Loucy (cell line): ENCODE measurements around the gene CUBN.
A peak's percentile ranks its signal among the peaks of the same experiment; 100 is the strongest.

Experiments used
- H2AFZ ChIP-seq: fragments of 200-600 bp; sonication (generic); 2 replicates; pipeline ENCODE4 v1.6.0; 2016; ENCODE audit warnings: antibody characterized with exemption, mild to moderate bottlenecking, low read length, moderate library complexity
- H3F3A ChIP-seq: fragments of 200-600 bp; 2 replicates; pipeline ENCODE4 v1.6.0; 2016; ENCODE audit warnings: antibody characterized with exemption, low read depth, mild to moderate bottlenecking
- H3K27me3 ChIP-seq: fragments of 200-600 bp; sonication (generic); 2 replicates; pipeline ENCODE4 v1.6.1; 2014; ENCODE audit warnings: low read length, mild to moderate bottlenecking; ENCODE audit not compliant: insufficient read depth, poor library complexity, severe bottlenecking
- H3K36me3 ChIP-seq: fragments of 200-600 bp; sonication (generic); 2 replicates; pipeline ENCODE4 v1.6.1; 2016; ENCODE audit warnings: low read length; ENCODE audit not compliant: insufficient read depth
- H3K4me1 ChIP-seq: fragments of 200-600 bp; sonication (generic); 2 replicates; pipeline ENCODE4 v1.5.1; 2014; ENCODE audit warnings: low read length, mild to moderate bottlenecking; ENCODE audit not compliant: insufficient read depth, poor library complexity, severe bottlenecking
- H3K4me2 ChIP-seq: fragments of 200-600 bp; sonication (generic); 2 replicates; pipeline ENCODE4 v1.6.0; 2014; ENCODE audit warnings: antibody characterized with exemption, low read length, low read depth, mild to moderate bottlenecking; ENCODE audit not compliant: poor library complexity, severe bottlenecking
- H3K4me3 ChIP-seq: fragments of 200-600 bp; sonication (generic); 2 replicates; pipeline ENCODE4 v1.5.1; 2014; ENCODE audit warnings: low read length, mild to moderate bottlenecking, mixed read lengths; ENCODE audit not compliant: poor library complexity, severe bottlenecking
- H3K79me2 ChIP-seq: fragments of 200-600 bp; sonication (generic); 2 replicates; pipeline ENCODE4 v1.6.1; 2014; ENCODE audit warnings: low read length; ENCODE audit not compliant: insufficient read depth
- H3K9ac ChIP-seq: fragments of 200-600 bp; sonication (generic); 2 replicates; pipeline ENCODE4 v1.6.0; 2014; ENCODE audit warnings: mild to moderate bottlenecking, low read depth, low read length, moderate library complexity; ENCODE audit not compliant: poor library complexity, severe bottlenecking
- H3K9me2 ChIP-seq: fragments of 200-600 bp; sonication (generic); replicated peaks from 2 replicates; pipeline ENCODE4 v1.6.1; 2016; ENCODE audit warnings: low read depth, low read length, mixed read lengths
- H3K9me3 ChIP-seq: fragments of 200-600 bp; sonication (generic); 2 replicates; pipeline ENCODE4 v1.6.1; 2014; ENCODE audit warnings: mild to moderate bottlenecking, antibody characterized with exemption, low read length, low read depth; ENCODE audit not compliant: insufficient read depth
- H4K20me1 ChIP-seq: fragments of 200-600 bp; sonication (generic); 2 replicates; pipeline ENCODE4 v1.6.0; 2014; ENCODE audit warnings: antibody characterized with exemption, low read length, mild to moderate bottlenecking; ENCODE audit not compliant: insufficient read depth, poor library complexity, severe bottlenecking
- EZH2phosphoT487 ChIP-seq: fragments of 200-600 bp; IDR thresholded peaks from 2 replicates; pipeline ENCODE4 v1.6.1; 2018; ENCODE audit warnings: antibody characterized with exemption, mild to moderate bottlenecking, moderate library complexity, borderline replicate concordance
- TF ChIP-seq, protein P1 (sequence below): fragments of 200-600 bp; sonication (generic); conservative IDR thresholded peaks from 2 replicates; pipeline ENCODE4 v1.5.1; 2014; ENCODE audit warnings: mild to moderate bottlenecking, antibody characterized with exemption, low read length

The CUBN gene

DNA sequence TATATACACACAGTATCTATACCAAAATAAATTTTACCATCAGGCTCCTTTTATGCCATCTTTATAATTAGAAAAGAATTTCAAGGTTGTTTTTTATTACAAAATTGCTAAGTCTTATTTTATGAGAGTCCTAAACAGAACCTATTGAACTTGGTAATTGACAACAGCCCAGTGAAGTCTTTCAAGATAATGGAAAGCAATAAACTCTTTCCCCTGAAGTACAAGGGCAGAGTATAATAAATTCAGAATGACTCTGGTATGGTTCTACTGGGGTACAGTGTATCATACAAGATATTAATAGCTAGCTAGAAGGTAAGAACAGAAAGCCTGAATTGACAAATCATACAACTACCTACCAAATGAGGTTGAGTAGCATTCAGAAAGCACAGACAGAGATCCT lies 26.2 kb upstream of the CUBN start:
- Histone ChIP-seq H3K27me3 (no peaks in the 10 kb centered on the region), H3K36me3 (no peaks in the 10 kb centered on the region), H3K79me2 (no peaks in the 10 kb centered on the region), H4K20me1 (no peaks in the 10 kb centered on the region), H3K4me3 (peak overlapping the region; percentile 13), H3K9me3 (no peaks in the 10 kb centered on the region), H3F3A (peaks cover 3% of the 10 kb centered on the region; the same call in 1 of the 2 replicates), H2AFZ (no peak overlapping the region), H3K4me1 (peaks cover 29% of the 10 kb centered on the region), H3K9me2 (no peaks in the 10 kb centered on the region), H3K9ac (peak overlapping the region; percentile 20), H3K4me2 (peak overlapping the region; percentile 57)
- TF ChIP-seq EZH2phosphoT487, result no peak
- TF ChIP-seq, protein P1, sequence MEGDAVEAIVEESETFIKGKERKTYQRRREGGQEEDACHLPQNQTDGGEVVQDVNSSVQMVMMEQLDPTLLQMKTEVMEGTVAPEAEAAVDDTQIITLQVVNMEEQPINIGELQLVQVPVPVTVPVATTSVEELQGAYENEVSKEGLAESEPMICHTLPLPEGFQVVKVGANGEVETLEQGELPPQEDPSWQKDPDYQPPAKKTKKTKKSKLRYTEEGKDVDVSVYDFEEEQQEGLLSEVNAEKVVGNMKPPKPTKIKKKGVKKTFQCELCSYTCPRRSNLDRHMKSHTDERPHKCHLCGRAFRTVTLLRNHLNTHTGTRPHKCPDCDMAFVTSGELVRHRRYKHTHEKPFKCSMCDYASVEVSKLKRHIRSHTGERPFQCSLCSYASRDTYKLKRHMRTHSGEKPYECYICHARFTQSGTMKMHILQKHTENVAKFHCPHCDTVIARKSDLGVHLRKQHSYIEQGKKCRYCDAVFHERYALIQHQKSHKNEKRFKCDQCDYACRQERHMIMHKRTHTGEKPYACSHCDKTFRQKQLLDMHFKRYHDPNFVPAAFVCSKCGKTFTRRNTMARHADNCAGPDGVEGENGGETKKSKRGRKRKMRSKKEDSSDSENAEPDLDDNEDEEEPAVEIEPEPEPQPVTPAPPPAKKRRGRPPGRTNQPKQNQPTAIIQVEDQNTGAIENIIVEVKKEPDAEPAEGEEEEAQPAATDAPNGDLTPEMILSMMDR, result no peak

DNA sequence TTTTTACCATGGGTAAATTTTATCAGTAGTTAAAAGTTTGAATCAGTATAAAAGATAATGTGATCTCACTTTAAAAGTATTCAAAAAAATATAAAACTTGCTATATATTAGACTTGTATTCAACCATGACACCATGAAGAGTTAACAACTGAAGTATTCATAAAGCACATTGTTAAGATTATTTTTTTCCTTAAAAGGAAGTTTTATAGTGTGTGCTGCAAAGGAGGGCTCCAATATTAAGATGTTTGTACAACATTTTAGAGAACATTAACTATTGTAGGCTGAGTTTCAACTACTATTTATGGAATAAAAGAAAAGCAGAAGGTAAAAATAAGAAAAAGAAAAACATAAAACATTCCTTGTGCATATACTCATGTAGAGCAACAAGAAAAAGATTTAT lies 24.5 kb upstream of the CUBN start:
- Histone ChIP-seq H3K9ac (no peak overlapping the region), H3K9me2 (no peaks in the 10 kb centered on the region), H3K4me2 (no peak overlapping the region), H3K4me1 (peaks cover 29% of the 10 kb centered on the region), H2AFZ (no peak overlapping the region), H4K20me1 (no peaks in the 10 kb centered on the region), H3K4me3 (no peak overlapping the region), H3K79me2 (no peaks in the 10 kb centered on the region), H3K36me3 (no peaks in the 10 kb centered on the region), H3K27me3 (no peaks in the 10 kb centered on the region), H3K9me3 (no peaks in the 10 kb centered on the region), H3F3A (peaks cover 3% of the 10 kb centered on the region; the same call in 1 of the 2 replicates)
- TF ChIP-seq EZH2phosphoT487, result no peak
- TF ChIP-seq, protein P1, result no peak

DNA sequence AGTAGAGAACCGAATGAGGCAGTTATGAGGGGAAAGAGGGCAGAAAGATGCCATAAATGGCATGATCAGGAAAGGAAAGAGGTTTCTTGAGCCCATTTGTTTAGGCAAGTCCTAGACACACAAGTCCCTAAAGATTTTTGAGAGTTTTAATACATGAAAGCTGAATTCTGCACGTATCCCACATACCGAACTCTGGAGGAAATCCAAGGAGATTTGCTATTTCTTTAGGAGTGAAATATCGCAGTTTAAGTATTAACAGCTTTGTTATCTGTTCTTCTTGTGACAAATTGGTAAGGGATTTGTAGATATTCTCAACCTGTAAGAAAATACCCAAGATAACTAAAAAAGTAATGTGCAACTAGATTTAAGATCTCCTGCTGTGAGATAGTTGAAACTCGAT lies 23.7 kb upstream of the CUBN start:
- Histone ChIP-seq H3K4me2 (no peak overlapping the region), H3F3A (peaks cover 3% of the 10 kb centered on the region; the same call in 1 of the 2 replicates), H3K27me3 (no peaks in the 10 kb centered on the region), H3K9ac (no peak overlapping the region), H3K36me3 (no peaks in the 10 kb centered on the region), H2AFZ (no peak overlapping the region), H3K79me2 (no peaks in the 10 kb centered on the region), H4K20me1 (no peaks in the 10 kb centered on the region), H3K9me2 (no peaks in the 10 kb centered on the region), H3K4me1 (peaks cover 29% of the 10 kb centered on the region), H3K9me3 (no peaks in the 10 kb centered on the region), H3K4me3 (no peak overlapping the region)
- TF ChIP-seq EZH2phosphoT487, result no peak
- TF ChIP-seq, protein P1, result no peak
